Measurements from ENCODE around the gene PPP1R3C.

DNA sequence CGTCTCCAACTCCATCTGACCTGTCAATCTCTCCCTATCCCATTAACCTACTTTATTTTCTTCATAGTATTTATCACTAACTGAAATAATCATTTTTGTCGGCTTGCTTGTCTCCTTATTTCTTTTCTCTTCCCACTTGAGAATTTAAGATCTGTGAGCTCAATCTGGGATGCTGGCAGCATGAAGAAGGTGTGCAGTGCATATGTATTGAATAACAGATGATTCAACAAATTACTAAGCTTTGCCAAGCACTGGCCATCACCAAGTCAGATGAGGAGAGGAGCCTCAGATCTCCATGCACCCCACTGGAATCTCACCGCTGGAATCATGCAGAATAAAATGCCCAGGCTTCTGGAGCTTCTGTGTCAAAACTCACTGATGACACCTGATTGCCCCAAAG, 47.6 kb upstream of the PPP1R3C start:
- TF ChIP-seq, protein P1, sequence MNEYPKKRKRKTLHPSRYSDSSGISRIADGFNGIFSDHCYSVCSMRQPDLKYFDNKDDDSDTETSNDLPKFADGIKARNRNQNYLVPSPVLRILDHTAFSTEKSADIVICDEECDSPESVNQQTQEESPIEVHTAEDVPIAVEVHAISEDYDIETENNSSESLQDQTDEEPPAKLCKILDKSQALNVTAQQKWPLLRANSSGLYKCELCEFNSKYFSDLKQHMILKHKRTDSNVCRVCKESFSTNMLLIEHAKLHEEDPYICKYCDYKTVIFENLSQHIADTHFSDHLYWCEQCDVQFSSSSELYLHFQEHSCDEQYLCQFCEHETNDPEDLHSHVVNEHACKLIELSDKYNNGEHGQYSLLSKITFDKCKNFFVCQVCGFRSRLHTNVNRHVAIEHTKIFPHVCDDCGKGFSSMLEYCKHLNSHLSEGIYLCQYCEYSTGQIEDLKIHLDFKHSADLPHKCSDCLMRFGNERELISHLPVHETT (tag by site-specific recombination; IDR thresholded peaks at IDR 0.05) = no peak
- no peak for TF ChIP-seq ZBTB20 (tag by site-specific recombination; IDR thresholded peaks at IDR 0.05)
